ENCODE data around the gene GRPEL2.

Gene GRPEL2

DNA sequence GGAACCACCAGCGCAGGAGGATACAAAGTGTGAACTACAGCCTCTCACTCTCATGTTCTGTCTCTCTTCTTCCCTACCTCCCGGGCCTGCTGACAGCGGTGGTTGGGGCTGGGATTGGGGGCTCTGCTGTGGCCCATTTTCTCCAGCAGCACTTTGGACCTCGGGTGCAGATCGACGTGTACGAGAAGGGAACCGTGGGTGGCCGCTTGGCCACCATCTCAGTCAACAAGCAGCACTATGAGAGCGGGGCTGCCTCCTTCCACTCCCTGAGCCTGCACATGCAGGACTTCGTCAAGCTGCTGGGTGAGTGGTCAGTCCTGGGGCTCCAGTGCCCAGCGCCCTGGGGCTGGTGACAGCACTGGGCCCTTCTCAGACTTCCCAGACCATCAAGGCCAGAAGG, 17.2 kb downstream of the GRPEL2 start:
- no peak overlapping the region for H3K4me3 ChIP-seq (replicated peaks; ENCODE audit: low read depth, low read length)
- DNase-seq (ENCODE audit: low read depth), result no peak
- TF ChIP-seq, protein P1, sequence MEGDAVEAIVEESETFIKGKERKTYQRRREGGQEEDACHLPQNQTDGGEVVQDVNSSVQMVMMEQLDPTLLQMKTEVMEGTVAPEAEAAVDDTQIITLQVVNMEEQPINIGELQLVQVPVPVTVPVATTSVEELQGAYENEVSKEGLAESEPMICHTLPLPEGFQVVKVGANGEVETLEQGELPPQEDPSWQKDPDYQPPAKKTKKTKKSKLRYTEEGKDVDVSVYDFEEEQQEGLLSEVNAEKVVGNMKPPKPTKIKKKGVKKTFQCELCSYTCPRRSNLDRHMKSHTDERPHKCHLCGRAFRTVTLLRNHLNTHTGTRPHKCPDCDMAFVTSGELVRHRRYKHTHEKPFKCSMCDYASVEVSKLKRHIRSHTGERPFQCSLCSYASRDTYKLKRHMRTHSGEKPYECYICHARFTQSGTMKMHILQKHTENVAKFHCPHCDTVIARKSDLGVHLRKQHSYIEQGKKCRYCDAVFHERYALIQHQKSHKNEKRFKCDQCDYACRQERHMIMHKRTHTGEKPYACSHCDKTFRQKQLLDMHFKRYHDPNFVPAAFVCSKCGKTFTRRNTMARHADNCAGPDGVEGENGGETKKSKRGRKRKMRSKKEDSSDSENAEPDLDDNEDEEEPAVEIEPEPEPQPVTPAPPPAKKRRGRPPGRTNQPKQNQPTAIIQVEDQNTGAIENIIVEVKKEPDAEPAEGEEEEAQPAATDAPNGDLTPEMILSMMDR (IDR thresholded peaks at IDR 0.05; ENCODE audit: low read length, missing control alignments), result no peak

GRCh38 chr5:149363358-149363757, 18.1 kb downstream of the GRPEL2 start:
- DNase-seq (ENCODE audit: low read depth), result no peak

DNA sequence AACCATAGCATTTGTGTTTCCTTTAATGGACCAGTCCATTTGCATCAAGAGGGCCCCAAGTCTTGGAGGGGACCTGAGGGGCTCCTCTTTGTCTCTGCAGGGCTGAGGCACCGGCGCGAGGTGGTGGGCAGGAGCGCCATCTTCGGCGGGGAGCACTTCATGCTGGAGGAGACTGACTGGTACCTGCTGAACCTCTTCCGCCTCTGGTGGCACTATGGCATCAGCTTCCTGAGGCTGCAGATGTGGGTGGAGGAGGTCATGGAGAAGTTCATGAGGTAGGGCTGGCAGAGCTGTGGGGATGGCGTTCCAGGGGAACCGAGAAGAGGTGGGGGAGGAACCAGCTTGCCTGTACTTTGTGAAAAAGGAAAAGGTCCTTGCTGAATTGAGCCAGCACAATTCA, 18.6 kb downstream of the GRPEL2 start:
- no peak overlapping the region for H3K4me3 ChIP-seq (replicated peaks; ENCODE audit: low read depth, low read length)
- TF ChIP-seq, protein P1 (IDR thresholded peaks at IDR 0.05; ENCODE audit: low read length, missing control alignments), result no peak
- no peak for DNase-seq (ENCODE audit: low read depth)

More at GRCh38 chr5:149363358-149363757, 18.1 kb downstream of the GRPEL2 start:
- TF ChIP-seq, protein P1 (IDR thresholded peaks at IDR 0.05; ENCODE audit: low read length, missing control alignments), result no peak
- H3K4me3 ChIP-seq (replicated peaks; ENCODE audit: low read depth, low read length), result no peak overlapping the region

DNA sequence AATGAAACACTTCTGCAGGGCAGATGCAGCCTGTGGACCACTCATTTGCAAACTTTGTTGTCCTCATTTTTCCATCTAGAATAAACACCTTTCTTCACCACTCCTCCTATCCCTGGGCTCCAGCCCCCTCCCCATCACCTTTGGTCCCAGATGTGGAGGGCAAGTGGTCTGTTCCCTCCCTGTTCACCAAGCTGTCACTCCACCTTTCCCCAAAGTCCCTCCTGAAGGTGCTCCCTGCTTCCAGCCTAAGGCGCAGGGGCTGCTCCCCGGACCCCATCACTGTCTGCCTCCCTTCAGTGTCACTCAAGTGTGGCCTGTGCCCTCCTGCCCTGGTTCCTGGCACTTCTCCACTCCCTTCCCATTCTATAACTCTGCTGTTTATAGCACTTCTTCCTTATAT, 19.4 kb downstream of the GRPEL2 start:
- no peak for DNase-seq (ENCODE audit: low read depth)
- H3K4me3 ChIP-seq (replicated peaks; ENCODE audit: low read depth, low read length), result no peak overlapping the region
- TF ChIP-seq, protein P1 (IDR thresholded peaks at IDR 0.05; ENCODE audit: low read length, missing control alignments), result no peak

DNA sequence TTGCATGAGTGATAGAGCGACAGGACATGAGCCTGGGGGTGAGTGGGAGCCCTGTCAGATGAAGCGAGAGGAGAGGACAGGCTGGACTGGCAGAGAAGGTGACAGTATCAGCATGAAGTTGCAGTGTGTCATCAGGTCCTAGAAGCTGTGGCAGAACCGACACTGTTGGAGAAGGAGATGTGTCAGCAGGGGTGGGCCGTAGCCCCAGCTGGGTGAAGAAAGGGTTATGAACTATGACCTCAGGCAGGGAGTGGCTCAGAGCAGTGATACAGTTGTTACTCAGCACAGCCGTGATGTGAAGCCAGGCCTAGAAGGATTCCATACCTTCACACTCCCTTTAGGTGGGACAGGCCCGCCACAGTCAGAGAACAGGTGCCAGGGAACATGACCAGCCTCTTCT, 20.1 kb downstream of the GRPEL2 start:
- H3K4me3 ChIP-seq (replicated peaks; ENCODE audit: low read depth, low read length), result no peak overlapping the region
- no peak for DNase-seq (ENCODE audit: low read depth)
- TF ChIP-seq, protein P1 (IDR thresholded peaks at IDR 0.05; ENCODE audit: low read length, missing control alignments), result no peak

- TF ChIP-seq, protein P1 (IDR thresholded peaks at IDR 0.05; ENCODE audit: low read length, missing control alignments), result no peak
- DNase-seq (ENCODE audit: low read depth), result no peak
- no peak overlapping the region for H3K4me3 ChIP-seq (replicated peaks; ENCODE audit: low read depth, low read length)
Observed at GRCh38 chr5:149366169-149366729, 20.9 kb downstream of the GRPEL2 start.

GRCh38 chr5:149367249-149367971, 22.1 kb downstream of the GRPEL2 start:
- TF ChIP-seq, protein P1 (IDR thresholded peaks at IDR 0.05; ENCODE audit: low read length, missing control alignments), result peak; percentile 89
- H3K4me3 ChIP-seq (replicated peaks; ENCODE audit: low read depth, low read length), result no peak overlapping the region
- DNase-seq (ENCODE audit: low read depth), result peak; percentile 79
